HG03060 (cell line): Measurements from ENCODE around the gene CALM3.
"Not testable (repeated sequence)": the region's sequence is repeated elsewhere in the genome, so short reads cannot be mapped to it uniquely, and the experiment has no call there.

Experiments
- ATAC-seq: cut with Tn5 transposase; IDR thresholded peaks from one replicate; pipeline ENCODE4 v1.9.1; 2021; ENCODE audit warnings: low read depth, moderate number of reproducible peaks; ENCODE audit not compliant: unreplicated experiment

CALM3 gene

GRCh38 chr19:46613525-46613924, 12.4 kb downstream of the CALM3 start:
- no peak for ATAC-seq

- ATAC-seq, result no peak
Observed at GRCh38 chr19:46614114-46614722, 13.1 kb downstream of the CALM3 start.

- ATAC-seq, result no peak
Observed at GRCh38 chr19:46615966-46616365, 14.8 kb downstream of the CALM3 start.

GRCh38 chr19:46616631-46617322, 15.6 kb downstream of the CALM3 start:
- ATAC-seq, result no peak

- ATAC-seq, result no peak
Observed at GRCh38 chr19:46617601-46618000, 16.5 kb downstream of the CALM3 start.

GRCh38 chr19:46618670-46619231, 17.6 kb downstream of the CALM3 start:
- ATAC-seq, result no peak

- no peak for ATAC-seq
Observed at GRCh38 chr19:46620267-46620666, 19.1 kb downstream of the CALM3 start.

- no peak for ATAC-seq
Observed at GRCh38 chr19:46620716-46621115, 19.6 kb downstream of the CALM3 start.

GRCh38 chr19:46621191-46622117, 20.3 kb downstream of the CALM3 start:
- ATAC-seq, result no peak

GRCh38 chr19:46622118-46622446, 21.0 kb downstream of the CALM3 start:
- ATAC-seq, result no peak

- ATAC-seq, result no peak
Observed at GRCh38 chr19:46623915-46624502, 22.9 kb downstream of the CALM3 start.

GRCh38 chr19:46624958-46625661, 24.0 kb downstream of the CALM3 start, which contains the start of gene PTGIR:
TSS of gene PTGIR (minus strand) at chr19:46625089. CDS start at chr19:46624225, 864 bp downstream.
- no peak for ATAC-seq

- ATAC-seq, result no peak
Observed at GRCh38 chr19:46625731-46626130, 24.6 kb downstream of the CALM3 start.

- ATAC-seq, result no peak
Observed at GRCh38 chr19:46626446-46626845, 25.3 kb downstream of the CALM3 start.

GRCh38 chr19:46628970-46629369, 27.8 kb downstream of the CALM3 start:
- not testable (repeated sequence) for ATAC-seq

- no peak for ATAC-seq
Observed at GRCh38 chr19:46629546-46630025, 28.5 kb downstream of the CALM3 start.

GRCh38 chr19:46630586-46631205, 29.6 kb downstream of the CALM3 start:
- no peak for ATAC-seq

GRCh38 chr19:46631481-46631880, 30.4 kb downstream of the CALM3 start:
- ATAC-seq, result no peak

- ATAC-seq, result no peak
Observed at GRCh38 chr19:46633130-46633529, 32.0 kb downstream of the CALM3 start.
